HK-2 (cell line): ENCODE results near the gene WDR70.
"Not testable (repeated sequence)": the region's sequence is repeated elsewhere in the genome, so short reads cannot be mapped to it uniquely, and the experiment has no call there.

Experiments
- DNase-seq: peaks from one replicate; pipeline ENCODE4 v3.0.0-alpha.2; 2018; ENCODE audit not compliant: unreplicated experiment

The WDR70 gene

DNA sequence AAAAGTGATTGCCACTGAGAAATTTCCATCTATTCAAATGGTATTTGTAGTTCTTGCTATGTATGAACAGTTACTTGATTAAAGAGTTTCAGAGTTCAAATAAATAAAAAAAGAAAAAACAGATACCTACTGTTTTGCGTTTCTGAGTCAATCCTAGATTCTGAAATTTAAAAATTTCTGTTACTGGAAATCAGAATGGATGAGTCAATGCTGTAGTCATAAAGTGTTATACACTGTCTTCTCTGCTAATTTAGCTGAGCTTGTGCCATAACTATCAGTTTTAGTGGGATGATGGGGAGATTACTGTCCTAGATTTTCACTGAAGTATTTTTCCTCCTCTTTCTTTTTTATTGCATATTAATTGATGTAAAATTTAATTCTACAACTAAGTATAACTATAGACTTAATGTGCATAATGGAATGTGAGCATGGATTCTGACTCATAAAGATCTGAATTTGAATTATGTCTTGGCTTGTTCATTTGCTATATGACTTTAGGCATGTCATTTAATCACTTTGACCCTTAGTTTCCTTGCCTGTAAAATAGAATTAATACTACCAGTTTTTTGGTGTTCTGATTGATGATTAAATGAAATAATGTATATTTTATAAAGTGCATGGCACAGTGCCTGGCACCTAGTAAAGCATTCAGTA, 75.4 kb downstream of the WDR70 start:
- DNase-seq: not testable (repeated sequence)

DNA sequence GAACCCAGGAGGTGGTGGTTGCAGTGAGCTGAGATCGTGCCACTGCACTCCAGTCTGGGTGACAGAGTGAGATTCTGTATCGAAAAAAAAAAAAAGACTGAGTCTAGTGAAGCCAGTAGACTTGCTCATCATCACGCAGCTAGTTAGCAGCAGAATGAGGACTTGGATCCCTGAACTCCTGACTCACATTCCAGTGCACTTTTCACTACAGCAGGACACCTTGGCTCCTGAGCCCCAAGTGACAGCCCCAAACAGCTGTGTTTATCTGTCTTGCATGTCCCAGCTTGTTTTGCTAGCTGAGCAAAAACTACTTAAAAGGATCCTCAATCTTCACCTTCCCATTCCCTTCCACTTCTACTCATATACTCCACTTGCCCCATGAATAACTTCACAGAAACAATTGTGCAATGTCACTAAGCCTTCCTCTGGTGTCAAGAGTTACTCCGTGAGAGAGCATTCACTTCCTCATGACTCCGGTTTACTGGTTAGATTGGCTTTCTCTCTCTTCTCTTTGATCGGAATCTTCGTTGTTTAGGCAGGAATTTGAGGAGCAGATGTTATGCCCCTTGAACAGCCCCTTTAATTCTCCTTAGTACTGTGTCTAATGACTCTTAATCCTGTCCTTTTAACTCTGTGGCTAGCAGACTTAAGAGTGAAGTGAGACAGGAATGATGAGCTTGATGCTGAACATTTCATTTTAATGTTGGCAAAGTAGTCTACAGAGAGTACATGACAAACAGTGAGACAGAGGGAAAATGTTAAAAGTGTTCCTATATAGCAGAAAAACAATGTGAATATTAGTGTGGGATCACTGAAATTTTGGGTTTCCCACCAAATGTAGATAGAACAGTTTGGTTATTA, 84.3 kb downstream of the WDR70 start:
- DNase-seq: not testable (repeated sequence)

- not testable (repeated sequence) for DNase-seq
These were observed 85.5 kb downstream of the WDR70 start for GRCh38 chr5:37464581-37464980.

DNA sequence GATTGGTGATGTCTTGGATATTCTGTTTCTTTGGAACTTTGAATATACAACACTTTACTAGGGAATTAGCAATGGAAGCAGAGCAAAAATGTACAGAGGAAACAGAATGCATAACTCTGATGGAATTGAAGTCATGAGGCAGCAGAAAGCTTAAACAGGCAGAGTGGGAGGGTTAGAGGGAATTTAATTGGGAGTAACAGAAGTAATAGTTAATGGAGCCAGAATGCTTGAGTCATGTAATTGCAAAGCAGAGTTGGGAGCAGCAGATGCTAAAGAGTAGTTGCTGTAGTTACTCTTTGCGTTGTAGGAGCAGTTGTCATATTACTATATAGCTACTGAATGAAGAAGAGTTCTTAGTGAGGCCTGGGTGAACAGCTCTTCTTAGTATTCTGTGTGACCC, 90.3 kb downstream of the WDR70 start:
- not testable (repeated sequence) for DNase-seq

DNA sequence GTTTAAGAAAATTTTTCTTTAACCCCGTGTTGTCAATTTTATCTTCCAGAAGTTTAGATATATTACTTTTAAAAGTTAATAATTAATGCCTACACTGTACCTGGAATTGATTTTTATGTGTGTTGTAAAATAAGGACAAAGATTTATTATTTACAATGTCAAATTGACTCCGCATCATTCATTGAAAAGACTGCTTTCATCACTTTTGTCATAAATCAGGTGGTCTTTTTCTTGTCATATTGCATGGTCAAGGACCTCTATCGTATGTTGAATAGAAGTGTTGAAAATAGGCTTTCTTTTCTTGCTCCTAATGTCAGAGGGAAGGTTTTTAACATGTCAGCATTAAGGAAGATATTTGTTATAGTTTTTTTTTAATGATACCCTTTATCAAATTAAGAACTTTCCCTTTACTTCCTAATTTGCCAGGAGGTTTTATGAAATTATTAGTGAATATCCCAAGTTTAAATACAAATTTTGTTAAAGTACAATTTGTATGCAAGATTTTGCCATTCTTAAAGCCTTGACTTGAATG, 92.6 kb downstream of the WDR70 start:
- no peak for DNase-seq

DNA sequence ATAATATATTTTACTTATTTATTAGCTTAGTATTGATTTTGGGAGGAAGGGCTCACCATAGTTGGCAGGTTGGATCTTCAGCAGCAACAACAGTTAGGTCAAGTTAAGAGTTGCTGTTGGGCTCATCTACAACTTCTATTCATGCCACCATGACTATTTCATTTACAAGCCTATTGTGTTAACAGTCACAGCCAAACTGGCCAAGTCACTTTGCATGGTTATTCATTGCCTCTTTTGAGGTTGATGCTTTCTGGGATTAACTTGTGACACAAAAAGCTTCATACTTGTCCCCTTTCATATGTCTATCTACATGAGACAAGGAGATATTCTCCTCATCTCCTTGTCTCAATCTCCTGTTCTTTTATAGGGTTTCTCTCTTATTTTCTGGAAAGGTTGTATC, 98.3 kb downstream of the WDR70 start:
- no peak for DNase-seq

DNA sequence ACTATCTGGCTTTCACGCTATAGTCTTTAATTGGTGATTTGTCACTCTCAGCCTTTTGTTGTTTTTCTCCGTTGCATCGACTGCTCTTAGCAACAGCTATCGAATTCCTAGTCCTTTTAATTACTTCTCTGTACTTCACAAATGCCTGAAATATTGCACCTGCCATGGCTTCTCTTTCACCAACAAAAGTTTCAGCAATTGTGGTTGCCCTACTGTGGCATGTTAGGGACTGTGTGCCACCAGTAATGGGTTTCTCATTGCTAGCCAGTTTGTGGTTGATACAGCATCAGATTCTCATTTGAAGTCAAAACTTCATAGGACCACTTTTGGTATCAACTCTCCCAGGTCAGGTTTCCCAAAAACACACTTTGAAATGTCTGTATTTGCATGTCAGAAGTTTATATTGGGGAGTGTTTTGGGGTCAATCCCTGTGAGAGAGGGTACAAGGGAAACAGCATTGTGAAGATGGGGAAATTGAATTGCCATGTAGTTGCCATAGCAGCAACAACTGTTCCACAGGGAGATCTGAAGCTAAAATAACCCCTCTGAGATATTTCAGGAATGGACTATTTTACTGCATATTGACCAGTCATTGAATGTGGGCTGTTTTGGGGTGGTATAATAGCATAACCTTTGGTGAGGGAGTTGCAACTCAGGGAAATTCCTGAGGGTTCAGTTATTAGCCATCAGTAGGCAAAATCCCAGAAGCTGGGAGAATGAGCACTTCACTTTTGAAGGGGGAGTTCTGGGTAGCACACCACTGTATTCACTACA, 99.2 kb downstream of the WDR70 start:
- DNase-seq: no peak

DNA sequence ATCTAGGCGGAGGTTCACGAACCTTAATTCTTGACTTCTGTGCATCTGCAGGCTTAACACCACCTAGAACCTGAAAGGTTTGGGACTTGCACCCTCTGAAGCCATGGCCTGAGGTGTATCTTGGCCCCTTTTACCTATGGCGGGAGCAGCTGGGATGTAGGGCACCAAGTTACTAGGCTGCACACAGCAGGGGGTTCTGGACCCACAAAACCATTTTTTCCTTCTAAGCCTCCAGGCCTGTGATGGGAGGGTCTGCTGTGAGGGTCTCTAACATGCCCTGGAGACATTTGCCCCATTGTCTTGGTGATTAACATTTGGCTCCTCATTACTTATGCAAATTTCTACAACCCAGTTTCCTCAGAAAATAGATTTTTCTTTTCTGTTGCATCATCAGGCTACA, 102.3 kb downstream of the WDR70 start:
- not testable (repeated sequence) for DNase-seq

- no peak for DNase-seq
These were observed 111.1 kb downstream of the WDR70 start for GRCh38 chr5:37490120-37490810.

DNA sequence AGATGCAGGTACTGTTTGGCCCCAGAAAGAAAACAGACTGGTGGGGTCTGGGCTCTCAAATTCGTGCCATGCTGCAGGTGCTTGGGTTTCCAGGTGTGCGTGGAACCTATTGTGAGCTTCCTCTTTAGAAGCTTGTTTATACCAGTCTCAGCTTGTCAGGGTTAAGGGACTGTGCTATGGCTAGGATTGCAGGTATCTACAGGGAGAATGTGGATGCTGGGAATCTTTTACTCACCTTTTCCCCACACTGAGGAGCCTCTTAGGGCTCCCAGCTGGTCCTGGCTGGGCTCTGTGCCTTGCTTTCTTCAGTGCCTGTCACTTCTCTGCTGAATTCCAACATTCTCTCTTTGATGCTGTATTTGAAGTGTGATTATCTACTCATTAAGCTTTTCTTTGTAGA, 111.8 kb downstream of the WDR70 start:
- no peak for DNase-seq

- DNase-seq: no peak
These were observed 113.8 kb downstream of the WDR70 start for GRCh38 chr5:37492778-37493555.

DNA sequence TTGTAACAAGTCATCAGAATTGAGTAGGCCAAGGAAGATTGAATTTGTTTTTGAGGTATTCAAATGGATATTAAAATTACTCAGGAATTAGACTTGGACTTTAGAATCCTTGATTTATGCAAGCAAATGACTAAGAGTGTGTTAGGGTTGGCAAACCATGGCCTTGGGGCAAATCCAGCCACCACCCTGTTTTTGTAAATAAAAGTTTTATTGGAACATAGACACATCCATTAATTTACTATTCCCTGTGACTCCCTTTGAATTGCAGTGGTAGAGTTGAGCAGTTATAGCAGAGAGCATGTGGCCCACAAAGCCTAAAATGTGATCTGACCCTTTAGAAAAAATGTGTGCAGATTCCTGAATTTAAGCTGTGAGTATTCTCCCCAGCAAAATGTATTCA, 115.6 kb downstream of the WDR70 start:
- DNase-seq: no peak

DNA sequence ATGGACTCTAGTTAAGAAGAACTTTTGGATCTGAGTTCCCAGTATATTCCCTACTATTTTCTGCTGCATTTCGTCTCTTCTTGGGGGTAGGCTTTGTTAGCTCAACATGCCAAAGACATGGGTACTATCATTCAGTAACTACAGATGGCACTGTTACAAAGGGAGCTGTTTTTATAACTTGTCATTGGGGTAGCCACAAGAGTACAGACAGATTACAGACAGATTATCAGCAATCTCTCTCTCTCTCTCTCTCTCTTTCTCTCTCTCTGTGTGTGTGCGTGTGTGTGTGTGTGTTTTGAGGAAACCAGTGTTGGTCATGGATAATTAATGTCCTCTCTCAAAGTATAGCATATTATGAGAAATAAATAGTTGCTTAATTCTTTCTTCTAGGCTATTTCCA, 116.1 kb downstream of the WDR70 start:
- no peak for DNase-seq

- no peak for DNase-seq
These were observed 116.7 kb downstream of the WDR70 start for GRCh38 chr5:37495668-37496347.

GRCh38 chr5:37496902-37497445, 117.9 kb downstream of the WDR70 start:
- DNase-seq: no peak

- DNase-seq: no peak
These were observed 122.0 kb downstream of the WDR70 start for GRCh38 chr5:37501152-37501551.

DNA sequence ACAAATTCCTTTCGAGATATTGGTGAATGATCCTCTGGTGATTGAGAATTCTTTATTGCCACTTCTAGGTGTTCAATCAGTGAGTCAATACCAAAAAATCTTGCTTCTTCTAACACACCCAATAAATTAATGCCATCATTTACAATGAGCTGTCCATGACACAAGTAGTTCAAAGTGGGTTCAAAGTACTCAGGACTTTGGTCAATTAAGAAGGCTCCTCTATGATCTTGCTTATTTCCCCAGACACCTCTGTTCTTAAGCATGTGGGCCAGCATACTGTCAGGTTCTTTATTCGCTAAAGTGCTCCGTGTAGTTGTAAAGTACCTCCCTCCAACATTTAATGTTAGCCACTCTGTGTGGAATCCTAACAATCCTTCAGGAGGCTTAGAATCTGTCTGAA, 127.1 kb downstream of the WDR70 start:
- no peak for DNase-seq

DNA sequence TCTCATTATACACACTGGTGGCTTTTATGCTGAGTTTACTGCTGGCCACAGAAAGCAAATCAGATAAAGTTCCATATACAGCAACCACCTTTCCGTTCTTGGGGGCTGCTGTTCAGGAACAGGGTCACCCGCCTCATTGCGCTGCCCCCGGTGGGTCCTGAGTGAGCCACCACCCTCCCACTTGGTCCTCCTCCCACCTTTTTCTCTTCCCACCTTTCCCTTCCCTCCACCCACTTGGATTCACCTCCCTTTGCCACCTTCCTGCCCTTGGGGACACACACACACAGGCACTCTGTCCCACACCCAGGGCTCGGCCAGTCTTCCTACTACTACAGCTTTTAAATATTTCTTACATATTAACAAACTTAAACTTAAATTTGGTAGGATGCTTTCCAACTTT, 127.6 kb downstream of the WDR70 start:
- DNase-seq: no peak

- DNase-seq: no peak
These were observed 132.5 kb downstream of the WDR70 start for GRCh38 chr5:37511646-37512045.

- no peak for DNase-seq
These were observed 135.8 kb downstream of the WDR70 start for GRCh38 chr5:37514946-37515345.
